Subcutaneous abdominal adipose tissue (tissue), 5 donors: ENCODE data around the gene ASXL1.
"Not testable (repeated sequence)": the region's sequence is repeated elsewhere in the genome, so short reads cannot be mapped to it uniquely, and the experiment has no call there.

Experiments used
- H3K27ac ChIP-seq: one replicate; pipeline ENCODE4 v1.7.0; 2013; ENCODE audit warnings: low read depth, mild to moderate bottlenecking, inconsistent platforms, low read length, moderate library complexity
- H3K27me3 ChIP-seq, 5 donors: one replicate each; pipeline ENCODE4 v1.7.0; 2013; ENCODE audit warnings: low read length in 5 of 5, inconsistent platforms in 1 of 5; ENCODE audit not compliant: control insufficient read depth in 5 of 5, insufficient read depth in 4 of 5
- H3K36me3 ChIP-seq, 5 donors: one replicate each; pipeline ENCODE4 v1.7.0; 2013; ENCODE audit warnings: low read length in 5 of 5; ENCODE audit not compliant: control insufficient read depth in 5 of 5, insufficient read depth in 5 of 5
- H3K4me1 ChIP-seq, 5 donors: one replicate each; pipeline ENCODE4 v1.7.0; 2013; ENCODE audit warnings: low read length in 5 of 5, mild to moderate bottlenecking in 3 of 5, moderate library complexity in 1 of 5; ENCODE audit not compliant: control insufficient read depth in 5 of 5, insufficient read depth in 5 of 5
- H3K4me3 ChIP-seq, 5 donors: one replicate each; pipeline ENCODE4 v1.7.0; 2013; ENCODE audit warnings: low read length in 5 of 5, low read depth in 1 of 5
- H3K9ac ChIP-seq, 5 donors: one replicate each; pipeline ENCODE4 v1.7.0; 2013; ENCODE audit warnings: low read length in 5 of 5, mild to moderate bottlenecking in 4 of 5, moderate library complexity in 3 of 5
- H3K9me3 ChIP-seq, 5 donors: one replicate each; pipeline ENCODE4 v1.7.0; 2013; ENCODE audit warnings: low read length in 5 of 5; ENCODE audit not compliant: control insufficient read depth in 5 of 5
- donor health status: healthy.
- donor health status: healthy.
- donor health status: healthy.
- donor health status: healthy.
- donor health status: healthy.

The ASXL1 gene

GRCh38 chr20:32463642-32464400 lies 105.7 kb downstream of the ASXL1 start:
- Histone ChIP-seq H3K27ac (peak overlapping the region; percentile 65), H3K9me3 (no peaks in the 10 kb centered on the region), H3K27me3 (no peaks in the 10 kb centered on the region), H3K36me3 (peaks cover 0 to 21% (median 9%) of the 10 kb centered on the region in 5 donors), H3K9ac (peak overlapping the region in 1 of 5 donors; percentile 47), H3K4me3 (no peak overlapping the region), H3K4me1 (peaks cover 0 to 59% (median 50%) of the 10 kb centered on the region in 5 donors)

- H3K9ac ChIP-seq, result peak overlapping the region in 1 of 5 donors; percentile 47
- peaks cover 0 to 21% (median 9%) of the 10 kb centered on the region in 5 donors for H3K36me3 ChIP-seq
- H3K27me3 ChIP-seq, result no peaks in the 10 kb centered on the region
- peak overlapping the region; percentile 65 for H3K27ac ChIP-seq
- H3K4me3 ChIP-seq, result no peak overlapping the region
- H3K4me1 ChIP-seq, result peaks cover 0 to 65% (median 52%) of the 10 kb centered on the region in 5 donors
- no peaks in the 10 kb centered on the region for H3K9me3 ChIP-seq
Measured at GRCh38 chr20:32464401-32465091, 106.4 kb downstream of the ASXL1 start.

GRCh38 chr20:32465092-32465900 lies 107.2 kb downstream of the ASXL1 start:
- H3K4me3 ChIP-seq, result no peak overlapping the region
- peak overlapping the region in 1 of 5 donors; percentile 36 for H3K9ac ChIP-seq
- no peaks in the 10 kb centered on the region for H3K9me3 ChIP-seq
- peaks cover 0 to 72% (median 53%) of the 10 kb centered on the region in 5 donors for H3K4me1 ChIP-seq
- H3K27me3 ChIP-seq, result no peaks in the 10 kb centered on the region
- peaks cover 0 to 15% (median 6%) of the 10 kb centered on the region in 5 donors for H3K36me3 ChIP-seq
- peak overlapping the region; percentile 70 for H3K27ac ChIP-seq

- H3K27me3 ChIP-seq, H3K4me3 ChIP-seq, H3K36me3 ChIP-seq, H3K9me3 ChIP-seq: not testable (repeated sequence)
- Histone ChIP-seq H3K27ac (peak overlapping the region; percentile 70), H3K4me1 (peaks cover 3 to 80% (median 61%) of the 10 kb centered on the region in 5 donors), H3K9ac (peak overlapping the region in 2 of 5 donors; percentile 31 to 50)
Measured at GRCh38 chr20:32465901-32466675, 108.0 kb downstream of the ASXL1 start.

- peaks cover 3 to 88% (median 66%) of the 10 kb centered on the region in 5 donors for H3K4me1 ChIP-seq
- H3K9me3 ChIP-seq, result no peaks in the 10 kb centered on the region
- H3K36me3 ChIP-seq, result peaks cover 0 to 13% (median 6%) of the 10 kb centered on the region in 5 donors
- no peak overlapping the region for H3K4me3 ChIP-seq
- H3K27ac ChIP-seq, result peak overlapping the region; percentile 70
- no peaks in the 10 kb centered on the region for H3K27me3 ChIP-seq
- H3K9ac ChIP-seq, result peak overlapping the region in 2 of 5 donors; percentile 0 to 50
Measured at GRCh38 chr20:32466739-32467505, 108.8 kb downstream of the ASXL1 start.

GRCh38 chr20:32467506-32468312 lies 109.6 kb downstream of the ASXL1 start:
- Histone ChIP-seq H3K9ac (peak overlapping the region in 3 of 5 donors; percentile 0 to 50 (median 8)), H3K4me3 (no peak overlapping the region), H3K9me3 (no peaks in the 10 kb centered on the region), H3K27ac (peak overlapping the region; percentile 70), H3K4me1 (peaks cover 4 to 96% (median 73%) of the 10 kb centered on the region in 5 donors), H3K27me3 (no peaks in the 10 kb centered on the region), H3K36me3 (peaks cover 0 to 16% (median 7%) of the 10 kb centered on the region in 5 donors)

GRCh38 chr20:32468313-32468640 lies 110.1 kb downstream of the ASXL1 start:
- Histone ChIP-seq H3K9ac (peak overlapping the region in 2 of 5 donors; percentile 8 to 35), H3K4me3 (no peak overlapping the region), H3K27ac (peak overlapping the region; percentile 70), H3K4me1 (peaks cover 7 to 98% (median 73%) of the 10 kb centered on the region in 5 donors), H3K27me3 (no peaks in the 10 kb centered on the region), H3K9me3 (no peaks in the 10 kb centered on the region), H3K36me3 (peaks cover 0 to 15% (median 7%) of the 10 kb centered on the region in 5 donors)

DNA sequence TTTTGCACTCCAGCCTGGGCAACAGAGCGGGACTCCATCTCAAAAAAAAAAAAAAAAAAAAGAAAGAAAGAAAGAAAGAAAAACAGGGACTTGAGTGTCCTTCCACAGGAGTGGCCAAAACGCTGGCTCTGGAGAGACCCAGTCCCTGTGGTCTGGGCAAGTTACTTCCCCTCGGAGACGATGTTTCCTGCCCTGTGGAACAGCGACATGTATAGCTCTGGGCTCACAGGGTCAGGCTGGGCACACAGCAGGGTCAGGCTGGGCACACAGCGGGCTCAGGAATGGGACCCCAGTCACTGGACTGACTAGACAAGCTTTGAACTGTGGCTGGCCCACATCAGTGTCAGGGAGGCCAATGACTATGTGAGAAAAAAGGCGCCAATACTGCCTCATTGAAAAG lies 110.7 kb downstream of the ASXL1 start:
- peak overlapping the region in 1 of 5 donors; percentile 53 for H3K9ac ChIP-seq
- peak overlapping the region; percentile 70 for H3K27ac ChIP-seq
- no peak overlapping the region for H3K4me3 ChIP-seq
- no peaks in the 10 kb centered on the region for H3K9me3 ChIP-seq
- no peaks in the 10 kb centered on the region for H3K27me3 ChIP-seq
- H3K36me3 ChIP-seq, result peaks cover 0 to 15% (median 6%) of the 10 kb centered on the region in 5 donors
- H3K4me1 ChIP-seq, result peaks cover 8 to 98% (median 73%) of the 10 kb centered on the region in 5 donors
